KMS-11 (cell line): Measurements from ENCODE around the gene PRH1.

Source experiments
- H2AFZ ChIP-seq: fragments of 200-600 bp; sonication (generic); 2 replicates; pipeline ENCODE4 v1.6.1; 2016; ENCODE audit warnings: antibody characterized with exemption, mixed run types, low read depth
- H3K27ac ChIP-seq: fragments of 200-600 bp; sonication (generic); 2 replicates; pipeline ENCODE4 v1.6.1; 2016; ENCODE audit warnings: mild to moderate bottlenecking, mixed run types
- H3K27me3 ChIP-seq: fragments of 200-600 bp; sonication (generic); 2 replicates; pipeline ENCODE4 v1.6.1; 2017; ENCODE audit warnings: mild to moderate bottlenecking, low read depth, mixed run types, moderate library complexity; ENCODE audit not compliant: insufficient read depth
- H3K36me3 ChIP-seq: fragments of 200-600 bp; sonication (generic); 2 replicates; pipeline ENCODE4 v1.6.1; 2017; ENCODE audit warnings: mild to moderate bottlenecking, mixed run types; ENCODE audit not compliant: insufficient read depth
- H3K4me1 ChIP-seq: fragments of 200-600 bp; sonication (generic); 2 replicates; pipeline ENCODE4 v1.6.1; 2016; ENCODE audit warnings: mild to moderate bottlenecking, low read depth, mixed run types; ENCODE audit not compliant: poor library complexity, severe bottlenecking
- H3K4me2 ChIP-seq: fragments of 200-600 bp; sonication (generic); 2 replicates; pipeline ENCODE4 v1.7.0; 2016; ENCODE audit warnings: mild to moderate bottlenecking, mixed run types
- H3K4me3 ChIP-seq: fragments of 200-600 bp; sonication (generic); IDR thresholded peaks from 2 replicates; pipeline ENCODE4 v1.6.1; 2017; ENCODE audit warnings: low read depth, low read length, mixed read lengths; ENCODE audit not compliant: insufficient read depth
- H3K79me2 ChIP-seq: fragments of 200-600 bp; sonication (generic); 2 replicates; pipeline ENCODE4 v1.6.1; 2016; ENCODE audit warnings: low read depth, mixed run types; ENCODE audit not compliant: insufficient read depth
- H3K9ac ChIP-seq: fragments of 200-600 bp; sonication (generic); 2 replicates; pipeline ENCODE4 v1.6.1; 2016; ENCODE audit warnings: mild to moderate bottlenecking, mixed run types
- H4K20me1 ChIP-seq: fragments of 200-600 bp; sonication (generic); 2 replicates; pipeline ENCODE4 v1.6.1; 2016; ENCODE audit warnings: mild to moderate bottlenecking, mixed run types; ENCODE audit not compliant: insufficient read depth
- TF ChIP-seq, protein P1 (sequence below): fragments of 200-600 bp; sonication (generic); conservative IDR thresholded peaks from 2 replicates; pipeline ENCODE4 v1.6.1; 2017; ENCODE audit warnings: low read depth, mild to moderate bottlenecking, antibody characterized with exemption, low read length, moderate library complexity, mixed read lengths

The PRH1 gene

DNA sequence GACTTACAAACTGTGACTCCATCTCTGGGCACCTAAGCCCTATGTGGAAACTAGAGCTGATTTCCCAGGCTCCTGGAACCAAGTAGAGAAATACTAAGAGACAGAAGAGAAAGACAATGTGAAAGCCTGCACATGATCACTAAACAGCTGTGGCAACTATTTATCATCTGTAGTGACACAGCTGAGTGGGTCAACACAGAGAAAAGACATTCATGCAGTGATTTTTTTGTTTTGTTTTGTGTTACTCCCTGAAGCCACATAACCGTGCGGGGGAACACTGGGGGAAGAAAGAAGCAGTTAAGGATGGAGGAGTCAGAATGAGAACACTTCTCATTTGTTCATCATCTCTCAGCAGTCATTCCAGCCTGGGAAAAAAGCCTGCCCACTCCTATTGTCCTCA is 36.3 kb downstream of the PRH1 start:
- no peaks in the 10 kb centered on the region for H4K20me1 ChIP-seq
- H3K4me2 ChIP-seq: no peak overlapping the region
- H3K36me3 ChIP-seq: no peaks in the 10 kb centered on the region
- no peak overlapping the region for H3K9ac ChIP-seq
- H2AFZ ChIP-seq: no peak overlapping the region
- TF ChIP-seq, protein P1, sequence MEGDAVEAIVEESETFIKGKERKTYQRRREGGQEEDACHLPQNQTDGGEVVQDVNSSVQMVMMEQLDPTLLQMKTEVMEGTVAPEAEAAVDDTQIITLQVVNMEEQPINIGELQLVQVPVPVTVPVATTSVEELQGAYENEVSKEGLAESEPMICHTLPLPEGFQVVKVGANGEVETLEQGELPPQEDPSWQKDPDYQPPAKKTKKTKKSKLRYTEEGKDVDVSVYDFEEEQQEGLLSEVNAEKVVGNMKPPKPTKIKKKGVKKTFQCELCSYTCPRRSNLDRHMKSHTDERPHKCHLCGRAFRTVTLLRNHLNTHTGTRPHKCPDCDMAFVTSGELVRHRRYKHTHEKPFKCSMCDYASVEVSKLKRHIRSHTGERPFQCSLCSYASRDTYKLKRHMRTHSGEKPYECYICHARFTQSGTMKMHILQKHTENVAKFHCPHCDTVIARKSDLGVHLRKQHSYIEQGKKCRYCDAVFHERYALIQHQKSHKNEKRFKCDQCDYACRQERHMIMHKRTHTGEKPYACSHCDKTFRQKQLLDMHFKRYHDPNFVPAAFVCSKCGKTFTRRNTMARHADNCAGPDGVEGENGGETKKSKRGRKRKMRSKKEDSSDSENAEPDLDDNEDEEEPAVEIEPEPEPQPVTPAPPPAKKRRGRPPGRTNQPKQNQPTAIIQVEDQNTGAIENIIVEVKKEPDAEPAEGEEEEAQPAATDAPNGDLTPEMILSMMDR: no peak
- no peaks in the 10 kb centered on the region for H3K4me1 ChIP-seq
- H3K4me3 ChIP-seq: no peak overlapping the region
- no peaks in the 10 kb centered on the region for H3K79me2 ChIP-seq
- no peak overlapping the region for H3K27ac ChIP-seq
- H3K27me3 ChIP-seq: no peaks in the 10 kb centered on the region

DNA sequence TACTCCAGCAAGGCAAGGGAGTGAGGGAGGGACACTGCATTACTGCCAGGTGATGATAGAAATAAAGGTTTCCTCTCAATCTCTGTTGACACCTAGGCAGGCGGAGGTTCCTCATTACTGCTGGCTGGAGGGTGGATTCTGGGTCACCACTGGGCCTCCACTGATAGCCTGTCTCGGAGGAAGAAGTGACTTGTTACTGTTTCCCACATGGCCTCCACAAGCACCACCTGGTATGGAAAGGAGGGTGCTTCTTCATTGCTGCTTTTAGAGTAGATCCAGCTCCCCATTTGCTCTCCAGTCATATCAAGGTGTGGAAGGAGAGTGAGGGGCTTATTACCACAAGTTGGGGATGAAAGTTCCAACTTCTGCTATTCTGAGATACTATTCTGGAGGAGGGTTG is 41.2 kb downstream of the PRH1 start:
- no peak overlapping the region for H3K4me2 ChIP-seq
- H3K4me1 ChIP-seq: no peaks in the 10 kb centered on the region
- H3K27me3 ChIP-seq: no peaks in the 10 kb centered on the region
- H3K36me3 ChIP-seq: no peaks in the 10 kb centered on the region
- H4K20me1 ChIP-seq: no peaks in the 10 kb centered on the region
- TF ChIP-seq, protein P1: no peak
- H2AFZ ChIP-seq: no peak overlapping the region
- no peak overlapping the region for H3K9ac ChIP-seq
- no peak overlapping the region for H3K4me3 ChIP-seq
- H3K27ac ChIP-seq: no peak overlapping the region
- no peaks in the 10 kb centered on the region for H3K79me2 ChIP-seq

DNA sequence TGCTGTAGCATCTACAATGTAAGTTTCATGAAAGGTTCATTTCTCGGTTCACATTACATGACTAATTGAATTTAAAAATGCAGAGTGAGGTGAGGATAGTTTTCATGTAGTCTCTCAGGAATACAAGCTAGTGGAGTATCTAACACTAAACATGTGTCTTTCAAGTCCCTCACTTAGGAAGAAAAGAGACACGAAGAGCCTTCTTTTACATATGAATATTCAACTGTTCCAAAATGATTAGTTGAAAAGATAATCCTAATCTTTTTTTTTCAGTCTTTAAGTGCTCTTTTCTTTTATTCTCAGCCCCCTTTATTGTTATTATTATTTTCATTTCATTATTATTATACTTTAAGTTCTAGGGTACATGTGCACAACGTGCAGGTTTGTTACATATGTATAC is 45.6 kb downstream of the PRH1 start:
- Histone ChIP-seq H3K27me3 (no peaks in the 10 kb centered on the region), H4K20me1 (no peaks in the 10 kb centered on the region), H3K4me1 (no peaks in the 10 kb centered on the region), H3K79me2 (no peaks in the 10 kb centered on the region), H3K27ac (no peak overlapping the region), H3K36me3 (no peaks in the 10 kb centered on the region), H3K4me2 (no peak overlapping the region), H2AFZ (no peak overlapping the region), H3K9ac (no peak overlapping the region), H3K4me3 (no peak overlapping the region)
- TF ChIP-seq, protein P1: no peak
